K562 (cell line): ENCODE measurements around the gene MAP7D1. TPM values are rescaled to one million over a fixed set of nuclear protein-coding genes. Genes with fewer than 3 reads are reported as not detected.

ENCODE experiments used
- ATF4 ChIP-seq: fragments of 450-650 bp; formaldehyde crosslinking; IDR thresholded peaks from 2 replicates; pipeline ENCODE4 v1.4.0; 2022; ENCODE audit warnings: mild to moderate bottlenecking, moderate library complexity
- BRD4 ChIP-seq: fragments of 200-600 bp; sonication (generic); IDR thresholded peaks from 2 replicates; pipeline ENCODE4 v1.6.1; 2017; ENCODE audit warnings: inconsistent platforms
- CBX8 ChIP-seq: fragments of 200-600 bp; sonication (generic); IDR thresholded peaks from 2 replicates; pipeline ENCODE4 v1.6.1; 2012; ENCODE audit warnings: borderline replicate concordance, mixed run types, low read depth, mild to moderate bottlenecking, moderate library complexity, mixed read lengths, low read length, control low read depth, inconsistent platforms; ENCODE audit not compliant: poor library complexity, severe bottlenecking; ENCODE audit errors: extremely low read depth
- CREBBP ChIP-seq: IDR thresholded peaks from one replicate; pipeline ENCODE4 v1.6.1; 2012; ENCODE audit warnings: low read depth, mild to moderate bottlenecking, control low read depth, inconsistent platforms, low read length
- CXXC5 ChIP-seq: fragments of 250-450 bp; sonication (Bioruptor Pico); IDR thresholded peaks from 2 replicates; pipeline ENCODE4 v1.8.0; 2022; ENCODE audit warnings: inconsistent platforms, mild to moderate bottlenecking, moderate library complexity
- FIP1L1 ChIP-seq: fragments of 200-400 bp; formaldehyde crosslinking; IDR thresholded peaks from 2 replicates; pipeline ENCODE4 v1.6.1; 2018; ENCODE audit warnings: mild to moderate bottlenecking, low read depth, low read length; ENCODE audit not compliant: poor library complexity, severe bottlenecking
- FOXA3 ChIP-seq, 2 experiments: fragments of 450-650 bp in 1 of 2; sonication (generic) in 1 of 2; formaldehyde crosslinking; IDR thresholded peaks in 1 of 2; conservative IDR thresholded peaks in 1 of 2; 2 replicates each; pipeline versions ENCODE4 v1.4.0 to v1.8.0; 2020 to 2022; ENCODE audit warnings: mild to moderate bottlenecking in 2 of 2, missing genetic modification reagents in 1 of 2
- FOXP4 ChIP-seq: sonication (generic); formaldehyde crosslinking; IDR thresholded peaks from 2 replicates; pipeline ENCODE4 v1.8.0; 2022; ENCODE audit warnings: mild to moderate bottlenecking, missing genetic modification reagents, borderline replicate concordance
- HDGF ChIP-seq: fragments of 450-650 bp; IDR thresholded peaks from 2 replicates; pipeline ENCODE4 v1.6.1; 2016
- HMG20B ChIP-seq: fragments of 250-450 bp; sonication (Bioruptor Pico); IDR thresholded peaks from 2 replicates; pipeline ENCODE4 v1.5.0; 2021; ENCODE audit warnings: mild to moderate bottlenecking
- MITF ChIP-seq: IDR thresholded peaks from 2 replicates; pipeline ENCODE4 v1.6.1; 2014; ENCODE audit warnings: antibody characterized with exemption
- NR4A1 ChIP-seq, 2 experiments: fragments of 250-450 bp in 1 of 2; fragments of 450-650 bp in 1 of 2; sonication (Bioruptor Pico) in 1 of 2; IDR thresholded peaks; 2 replicates each; pipeline versions ENCODE4 v1.4.0 to v1.6.1; 2016 to 2020; ENCODE audit warnings: mild to moderate bottlenecking in 2 of 2, missing compliant biosample characterization in 1 of 2, missing genetic modification characterization in 1 of 2, moderate library complexity in 1 of 2
- USF2 ChIP-seq: sonication (generic); formaldehyde crosslinking; IDR thresholded peaks from 2 replicates; pipeline ENCODE4 v1.5.0; 2020; ENCODE audit warnings: missing genetic modification reagents
- ZBTB5 ChIP-seq: fragments of 450-650 bp; IDR thresholded peaks from 2 replicates; pipeline ENCODE4 v1.6.1; 2017; ENCODE audit warnings: antibody characterized with exemption
- ZNF707 ChIP-seq: fragments of 250-450 bp; sonication (Bioruptor Pico); conservative IDR thresholded peaks from 2 replicates; pipeline ENCODE4 v1.8.0; 2022; ENCODE audit warnings: inconsistent platforms, mild to moderate bottlenecking, moderate library complexity
- ZNF717 ChIP-seq: fragments of 250-450 bp; sonication (Bioruptor Pico); IDR thresholded peaks from 2 replicates; pipeline ENCODE4 v1.5.0; 2021
- polyA plus RNA-seq, 8 experiments: library from polyadenylated mRNA; depleted of rRNA in 4 of 8; stranded (reverse) in 5 of 8; unstranded in 3 of 8; fragments of >200 nt; fragmentation: Nextera tagmentation in 2 of 8; fragmentation: Illumina TruSeq in 1 of 8; extraction: Ambion mirVana in 2 of 8; extraction: Trizol in 1 of 8; gene quantifications; 2 replicates each; pipeline versions ENCODE4 v1.2.1 to v1.2.3, GENCODE V29; 2011 to 2014; ENCODE audit warnings: inconsistent platforms in 1 of 8, missing spikeins in 1 of 8
- total RNA-seq, 7 experiments: library from RNA; depleted of rRNA in 6 of 7; stranded (reverse); fragments of >200 nt in 6 of 7; fragmentation: Illumina TruSeq in 2 of 7; extraction: Trizol in 2 of 7; gene quantifications; 2 replicates each; pipeline versions ENCODE4 v1.2.1 to v1.2.3, GENCODE V29; 2011 to 2021; ENCODE audit warnings: low replicate concordance in 1 of 7
- TF ChIP-seq, protein P1 (sequence below): sonication (generic); formaldehyde crosslinking; IDR thresholded peaks from 2 replicates; pipeline ENCODE4 v1.8.0; 2022; ENCODE audit warnings: missing genetic modification reagents, mild to moderate bottlenecking, moderate library complexity, borderline replicate concordance

The MAP7D1 gene
- total and polyA plus RNA-seq, 9 of the 15 experiments (the other 6 are each of a cell fraction or from before 2014, with no cell fraction given), result 3.6 to 108 (median 34.5) TPM

GRCh38 chr1:36154765-36155407 is 1.1 kb upstream of the MAP7D1 start (continued):
- TF ChIP-seq ATF4 (CRISPR knock-in tag), result no peak
- TF ChIP-seq FOXP4 (CRISPR knock-in tag), result no peak
- 0 out of 4 replicates have a peak, but pooled peaks of 1 of the 2 experiments have one; percentile 59 for TF ChIP-seq FOXA3 (CRISPR knock-in tag; conservative IDR thresholded peaks at IDR 0.05 in 1 of 2, IDR thresholded peaks at IDR 0.05 in 1 of 2)
- no peak for TF ChIP-seq NR4A1 (CRISPR knock-in tag; IDR thresholded peaks at IDR 0.05)
- no peak for TF ChIP-seq NR4A1 (tag; IDR thresholded peaks at IDR 0.05)
- no peak for TF ChIP-seq ZNF717 (CRISPR knock-in tag)
- no peak for TF ChIP-seq ZNF707 (CRISPR knock-in tag)
- TF ChIP-seq CXXC5, result 0 out of 2 replicates have a peak, but pooled peaks have one; percentile 9
- TF ChIP-seq CBX8, result no peak
- TF ChIP-seq USF2, result no peak
- TF ChIP-seq ZBTB5, result no peak
- TF ChIP-seq CREBBP, result no peak
- TF ChIP-seq HDGF, result 0 out of 2 replicates have a peak, but pooled peaks have one; percentile 22
- TF ChIP-seq, protein P1, sequence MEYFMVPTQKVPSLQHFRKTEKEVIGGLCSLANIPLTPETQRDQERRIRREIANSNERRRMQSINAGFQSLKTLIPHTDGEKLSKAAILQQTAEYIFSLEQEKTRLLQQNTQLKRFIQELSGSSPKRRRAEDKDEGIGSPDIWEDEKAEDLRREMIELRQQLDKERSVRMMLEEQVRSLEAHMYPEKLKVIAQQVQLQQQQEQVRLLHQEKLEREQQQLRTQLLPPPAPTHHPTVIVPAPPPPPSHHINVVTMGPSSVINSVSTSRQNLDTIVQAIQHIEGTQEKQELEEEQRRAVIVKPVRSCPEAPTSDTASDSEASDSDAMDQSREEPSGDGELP, result 0 out of 2 replicates have a peak, but pooled peaks have one; percentile 3
- TF ChIP-seq FIP1L1, result no peak
- TF ChIP-seq HMG20B, result no peak
- no peak for TF ChIP-seq MITF
- TF ChIP-seq BRD4, result no peak
